Neural cell (in vitro differentiated cells): ENCODE data around the gene MRPL28. TPM values are rescaled to one million over a fixed set of nuclear protein-coding genes. Genes with fewer than 3 reads are reported as not detected.

ENCODE experiments used
- H2AFZ ChIP-seq: fragments of 200-600, 300-800 bp; sonication (generic), shearing (Covaris generic); 2 replicates; pipeline ENCODE4 v1.6.0; 2014; ENCODE audit warnings: low read depth, mild to moderate bottlenecking, antibody characterized with exemption, low read length, moderate library complexity
- H3F3A ChIP-seq: fragments of 200-600 bp; shearing (Covaris generic); 2 replicates; pipeline ENCODE4 v1.6.1; 2016; ENCODE audit warnings: mild to moderate bottlenecking, moderate library complexity, mixed read lengths, antibody characterized with exemption, low read length; ENCODE audit not compliant: insufficient read depth, poor library complexity, severe bottlenecking
- H3K27ac ChIP-seq: fragments of 200-600, 300-800 bp; sonication (generic), shearing (Covaris generic); 2 replicates; pipeline ENCODE4 v1.5.1; 2014; ENCODE audit warnings: mild to moderate bottlenecking, low read length, moderate library complexity
- H3K27me3 ChIP-seq: fragments of 300-800, 200-600 bp; sonication (generic), shearing (Covaris generic); 2 replicates; pipeline ENCODE4 v1.6.0; 2014; ENCODE audit warnings: mild to moderate bottlenecking, low read depth, low read length, moderate library complexity; ENCODE audit not compliant: insufficient read depth
- H3K36me3 ChIP-seq: fragments of 300-800, 200-600 bp; sonication (generic), shearing (Covaris generic); 2 replicates; pipeline ENCODE4 v1.5.1; 2014; ENCODE audit warnings: mild to moderate bottlenecking, antibody characterized with exemption, low read length, moderate library complexity; ENCODE audit not compliant: insufficient read depth
- H3K4me2 ChIP-seq: fragments of 300-800, 200-600 bp; sonication (generic), shearing (Covaris generic); 2 replicates; pipeline ENCODE4 v1.6.0; 2014; ENCODE audit warnings: mild to moderate bottlenecking, low read length
- H3K4me3 ChIP-seq: fragments of 300-800, 200-600 bp; sonication (generic), shearing (Covaris generic); 2 replicates; pipeline ENCODE4 v1.5.1; 2014; ENCODE audit warnings: mild to moderate bottlenecking, low read length, moderate library complexity
- H3K79me2 ChIP-seq: fragments of 200-600 bp; shearing (Covaris generic); replicated peaks from 2 replicates; pipeline ENCODE4 v1.6.0; 2014; ENCODE audit warnings: mild to moderate bottlenecking, low read length, moderate library complexity; ENCODE audit not compliant: insufficient read depth
- H3K9ac ChIP-seq: fragments of 300-800, 200-600 bp; sonication (generic), shearing (Covaris generic); 2 replicates; pipeline ENCODE4 v1.6.1; 2016; ENCODE audit warnings: mild to moderate bottlenecking, low read length, mixed read lengths
- H3K9me2 ChIP-seq: fragments of 200-600 bp; shearing (Covaris generic); 2 replicates; pipeline ENCODE4 v1.6.1; 2016; ENCODE audit warnings: mild to moderate bottlenecking, low read length, mixed read lengths; ENCODE audit not compliant: insufficient read depth
- H3K9me3 ChIP-seq: fragments of 200-600, 300-800 bp; sonication (generic), shearing (Covaris generic); 2 replicates; pipeline ENCODE4 v1.6.1; 2016; ENCODE audit warnings: mild to moderate bottlenecking, mixed run types, low read length, moderate library complexity, mixed read lengths
- H4K20me1 ChIP-seq: fragments of 200-600 bp; shearing (Covaris generic); 2 replicates; pipeline ENCODE4 v1.6.1; 2016; ENCODE audit warnings: mild to moderate bottlenecking, mixed run types; ENCODE audit not compliant: insufficient read depth
- EP300 ChIP-seq: fragments of 450-650 bp; conservative IDR thresholded peaks from 2 replicates; pipeline ENCODE4 v1.6.1; 2014; ENCODE audit warnings: antibody characterized with exemption, mild to moderate bottlenecking, moderate library complexity; ENCODE audit not compliant: poor library complexity, severe bottlenecking
- EZH2 ChIP-seq: fragments of 200-600, 300-800 bp; shearing (Covaris generic), sonication (generic); IDR thresholded peaks from 2 replicates; pipeline ENCODE4 v1.6.1; 2014; ENCODE audit warnings: antibody characterized with exemption, low read length, borderline replicate concordance, mild to moderate bottlenecking; ENCODE audit not compliant: insufficient read depth, poor library complexity, severe bottlenecking
- MXI1 ChIP-seq: fragments of 450-650 bp; conservative IDR thresholded peaks from 2 replicates; pipeline ENCODE4 v1.6.1; 2014; ENCODE audit warnings: antibody characterized with exemption, mild to moderate bottlenecking; ENCODE audit not compliant: poor library complexity, severe bottlenecking
- POLR2AphosphoS5 ChIP-seq: IDR thresholded peaks from 2 replicates; pipeline ENCODE4 v1.6.1; 2012
- RAD21 ChIP-seq: fragments of 450-650 bp; conservative IDR thresholded peaks from 2 replicates; pipeline ENCODE4 v1.6.1; 2014; ENCODE audit warnings: antibody characterized with exemption, mild to moderate bottlenecking, moderate library complexity
- SMC3 ChIP-seq: fragments of 450-650 bp; conservative IDR thresholded peaks from 2 replicates; pipeline ENCODE4 v1.6.1; 2014; ENCODE audit warnings: antibody characterized with exemption, mild to moderate bottlenecking, moderate library complexity; ENCODE audit not compliant: poor library complexity
- TAF1 ChIP-seq: IDR thresholded peaks from 2 replicates; pipeline ENCODE4 v1.6.1; 2012; ENCODE audit warnings: low read depth
- polyA plus RNA-seq: library from polyadenylated mRNA; depleted of rRNA; stranded (reverse); fragments of >200 nt; gene quantifications from 2 replicates; pipeline ENCODE4 v1.2.3, GENCODE V29; 2014
- TF ChIP-seq, protein P1 (sequence below): fragments of 450-650 bp; IDR thresholded peaks from 2 replicates; pipeline ENCODE4 v1.5.1; 2014; ENCODE audit warnings: antibody characterized with exemption, mild to moderate bottlenecking, moderate library complexity; ENCODE audit not compliant: poor library complexity, severe bottlenecking
- TF ChIP-seq, protein P2 (sequence below): IDR thresholded peaks from 2 replicates; pipeline ENCODE4 v1.6.1; 2012; ENCODE audit warnings: borderline replicate concordance

MRPL28 gene
- polyA plus RNA-seq, 1 donor from 2014 or later = 134 TPM

DNA sequence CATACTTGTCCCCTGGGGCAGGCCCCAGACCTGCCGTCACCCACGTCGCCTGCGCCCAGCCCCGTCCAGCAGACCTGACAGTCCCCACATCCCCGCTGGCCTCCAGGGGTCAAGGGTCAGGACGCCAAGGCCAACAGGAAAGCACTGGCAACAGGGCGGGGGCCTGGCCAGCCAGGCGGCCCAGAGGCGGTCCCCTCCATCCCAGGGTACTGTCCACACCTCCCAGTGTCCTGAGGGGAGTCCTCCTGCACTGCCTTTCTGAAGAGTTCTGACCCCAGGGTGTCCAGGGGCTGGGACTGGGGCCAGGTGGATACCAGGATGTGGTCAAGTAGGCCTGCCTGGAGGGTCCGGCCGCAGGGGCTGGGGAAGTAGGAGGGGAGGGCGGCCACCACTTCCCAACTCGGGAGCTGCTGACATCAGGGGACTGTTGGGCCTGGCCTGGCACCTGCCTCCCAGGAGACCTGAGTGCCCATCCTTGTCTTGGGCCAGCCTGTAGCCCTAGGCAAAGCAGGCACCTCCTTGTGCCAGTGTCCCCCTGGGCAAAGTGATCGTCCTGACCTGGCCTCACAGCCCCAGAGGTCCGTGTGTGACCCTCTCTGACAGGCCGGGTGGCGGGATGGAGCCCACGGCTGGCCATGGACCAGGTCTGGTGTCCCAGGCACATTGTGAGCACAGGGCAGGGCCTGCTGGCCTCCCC lies 11.1 kb downstream of the MRPL28 start:
- Histone ChIP-seq H3K4me3 (no peak overlapping the region), H2AFZ (no peak overlapping the region), H3K27ac (no peak overlapping the region), H3K27me3 (no peaks in the 10 kb centered on the region), H3K9me2 (no peaks in the 10 kb centered on the region), H4K20me1 (no peaks in the 10 kb centered on the region), H3K79me2 (no peaks in the 10 kb centered on the region), H3K9me3 (no peaks in the 10 kb centered on the region), H3K9ac (no peak overlapping the region), H3K4me2 (no peak overlapping the region), H3K36me3 (no peaks in the 10 kb centered on the region), H3F3A (no peaks in the 10 kb centered on the region)
- TF ChIP-seq POLR2AphosphoS5 = no peak
- TF ChIP-seq RAD21 = no peak
- no peak for TF ChIP-seq MXI1
- no peak for TF ChIP-seq SMC3
- TF ChIP-seq TAF1 = no peak
- TF ChIP-seq, protein P1, sequence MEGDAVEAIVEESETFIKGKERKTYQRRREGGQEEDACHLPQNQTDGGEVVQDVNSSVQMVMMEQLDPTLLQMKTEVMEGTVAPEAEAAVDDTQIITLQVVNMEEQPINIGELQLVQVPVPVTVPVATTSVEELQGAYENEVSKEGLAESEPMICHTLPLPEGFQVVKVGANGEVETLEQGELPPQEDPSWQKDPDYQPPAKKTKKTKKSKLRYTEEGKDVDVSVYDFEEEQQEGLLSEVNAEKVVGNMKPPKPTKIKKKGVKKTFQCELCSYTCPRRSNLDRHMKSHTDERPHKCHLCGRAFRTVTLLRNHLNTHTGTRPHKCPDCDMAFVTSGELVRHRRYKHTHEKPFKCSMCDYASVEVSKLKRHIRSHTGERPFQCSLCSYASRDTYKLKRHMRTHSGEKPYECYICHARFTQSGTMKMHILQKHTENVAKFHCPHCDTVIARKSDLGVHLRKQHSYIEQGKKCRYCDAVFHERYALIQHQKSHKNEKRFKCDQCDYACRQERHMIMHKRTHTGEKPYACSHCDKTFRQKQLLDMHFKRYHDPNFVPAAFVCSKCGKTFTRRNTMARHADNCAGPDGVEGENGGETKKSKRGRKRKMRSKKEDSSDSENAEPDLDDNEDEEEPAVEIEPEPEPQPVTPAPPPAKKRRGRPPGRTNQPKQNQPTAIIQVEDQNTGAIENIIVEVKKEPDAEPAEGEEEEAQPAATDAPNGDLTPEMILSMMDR = no peak
- TF ChIP-seq, protein P2, sequence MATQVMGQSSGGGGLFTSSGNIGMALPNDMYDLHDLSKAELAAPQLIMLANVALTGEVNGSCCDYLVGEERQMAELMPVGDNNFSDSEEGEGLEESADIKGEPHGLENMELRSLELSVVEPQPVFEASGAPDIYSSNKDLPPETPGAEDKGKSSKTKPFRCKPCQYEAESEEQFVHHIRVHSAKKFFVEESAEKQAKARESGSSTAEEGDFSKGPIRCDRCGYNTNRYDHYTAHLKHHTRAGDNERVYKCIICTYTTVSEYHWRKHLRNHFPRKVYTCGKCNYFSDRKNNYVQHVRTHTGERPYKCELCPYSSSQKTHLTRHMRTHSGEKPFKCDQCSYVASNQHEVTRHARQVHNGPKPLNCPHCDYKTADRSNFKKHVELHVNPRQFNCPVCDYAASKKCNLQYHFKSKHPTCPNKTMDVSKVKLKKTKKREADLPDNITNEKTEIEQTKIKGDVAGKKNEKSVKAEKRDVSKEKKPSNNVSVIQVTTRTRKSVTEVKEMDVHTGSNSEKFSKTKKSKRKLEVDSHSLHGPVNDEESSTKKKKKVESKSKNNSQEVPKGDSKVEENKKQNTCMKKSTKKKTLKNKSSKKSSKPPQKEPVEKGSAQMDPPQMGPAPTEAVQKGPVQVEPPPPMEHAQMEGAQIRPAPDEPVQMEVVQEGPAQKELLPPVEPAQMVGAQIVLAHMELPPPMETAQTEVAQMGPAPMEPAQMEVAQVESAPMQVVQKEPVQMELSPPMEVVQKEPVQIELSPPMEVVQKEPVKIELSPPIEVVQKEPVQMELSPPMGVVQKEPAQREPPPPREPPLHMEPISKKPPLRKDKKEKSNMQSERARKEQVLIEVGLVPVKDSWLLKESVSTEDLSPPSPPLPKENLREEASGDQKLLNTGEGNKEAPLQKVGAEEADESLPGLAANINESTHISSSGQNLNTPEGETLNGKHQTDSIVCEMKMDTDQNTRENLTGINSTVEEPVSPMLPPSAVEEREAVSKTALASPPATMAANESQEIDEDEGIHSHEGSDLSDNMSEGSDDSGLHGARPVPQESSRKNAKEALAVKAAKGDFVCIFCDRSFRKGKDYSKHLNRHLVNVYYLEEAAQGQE = no peak
- TF ChIP-seq EP300 = no peak
- no peak for TF ChIP-seq EZH2

DNA sequence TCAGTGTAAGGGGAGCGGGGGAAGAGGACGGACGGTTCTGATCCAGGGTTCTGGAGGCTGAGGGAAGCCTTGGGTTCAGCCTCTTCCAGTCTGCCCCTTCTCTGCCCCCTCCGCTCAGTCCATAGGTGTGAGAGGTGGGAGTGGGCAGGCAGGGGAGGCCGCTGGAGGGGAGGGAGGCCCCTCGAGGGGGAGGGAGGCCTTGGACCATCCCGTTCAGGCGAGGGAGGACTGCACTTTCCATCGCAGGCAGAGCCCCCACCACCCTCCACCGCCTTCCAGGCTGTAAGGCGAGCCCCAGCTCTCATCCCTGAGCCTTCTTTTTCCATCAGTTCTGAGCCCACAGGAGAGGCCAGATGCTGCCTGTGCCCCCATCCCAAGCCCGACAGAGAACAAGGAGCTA lies 13.6 kb downstream of the MRPL28 start:
- Histone ChIP-seq H2AFZ (no peak overlapping the region), H3K36me3 (no peaks in the 10 kb centered on the region), H3F3A (no peaks in the 10 kb centered on the region), H3K9ac (no peak overlapping the region), H3K4me2 (no peak overlapping the region), H3K79me2 (no peaks in the 10 kb centered on the region), H4K20me1 (no peaks in the 10 kb centered on the region), H3K9me3 (no peaks in the 10 kb centered on the region), H3K27ac (no peak overlapping the region), H3K4me3 (no peak overlapping the region), H3K27me3 (no peaks in the 10 kb centered on the region), H3K9me2 (no peaks in the 10 kb centered on the region)
- TF ChIP-seq RAD21 = no peak
- TF ChIP-seq SMC3 = no peak
- TF ChIP-seq EP300 = no peak
- TF ChIP-seq, protein P1 = no peak
- TF ChIP-seq TAF1 = no peak
- no peak for TF ChIP-seq EZH2
- no peak for TF ChIP-seq MXI1
- TF ChIP-seq, protein P2 = no peak
- no peak for TF ChIP-seq POLR2AphosphoS5
